ENCODE results near the gene MAPK8IP1.
"Not testable (repeated sequence)": the region's sequence is repeated elsewhere in the genome, so short reads cannot be mapped to it uniquely, and the experiment has no call there.

MAPK8IP1 gene

DNA sequence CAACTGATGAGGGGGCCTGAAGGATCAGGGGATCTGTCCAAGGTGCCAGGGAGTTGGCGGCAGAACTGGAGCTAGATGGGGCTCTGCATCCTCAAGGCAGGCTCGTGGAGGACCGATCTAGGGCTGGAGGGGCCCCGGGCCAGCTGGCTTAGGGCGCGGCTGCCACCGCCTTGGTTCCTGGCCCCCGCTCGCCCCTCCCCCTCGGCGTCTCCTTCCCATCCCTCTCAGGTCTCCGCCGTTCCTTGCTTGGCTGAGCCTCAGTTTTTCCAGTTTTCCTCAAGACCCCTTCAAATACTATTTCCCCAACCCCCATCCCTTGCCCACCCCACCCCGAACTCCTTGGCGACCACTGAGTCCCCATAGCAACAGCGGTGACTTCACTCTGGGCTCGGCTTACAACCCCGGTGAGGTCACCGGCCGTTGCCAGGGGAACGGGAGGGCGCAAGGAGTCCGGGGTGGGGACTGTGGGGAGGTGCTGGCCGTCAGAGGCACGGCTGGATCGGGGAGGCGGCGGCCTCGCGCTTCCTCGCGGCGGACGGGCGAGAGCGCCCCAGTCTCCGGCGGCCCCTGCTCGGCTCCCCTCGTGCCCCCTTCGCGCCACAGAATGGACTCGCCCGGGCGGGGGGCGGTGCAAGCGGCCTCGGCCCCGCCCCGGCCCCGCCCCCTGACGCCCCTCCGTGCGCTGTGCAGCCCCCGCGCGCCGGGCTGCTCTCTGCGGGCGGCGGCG is 14.2 kb downstream of the MAPK8IP1 start:
- DNase-seq, result peak; percentile 82 to 89
- peaks cover 0 to 17% of the 10 kb centered on the region in 2 donors for H3K27me3 ChIP-seq
- TF ChIP-seq, protein P1, sequence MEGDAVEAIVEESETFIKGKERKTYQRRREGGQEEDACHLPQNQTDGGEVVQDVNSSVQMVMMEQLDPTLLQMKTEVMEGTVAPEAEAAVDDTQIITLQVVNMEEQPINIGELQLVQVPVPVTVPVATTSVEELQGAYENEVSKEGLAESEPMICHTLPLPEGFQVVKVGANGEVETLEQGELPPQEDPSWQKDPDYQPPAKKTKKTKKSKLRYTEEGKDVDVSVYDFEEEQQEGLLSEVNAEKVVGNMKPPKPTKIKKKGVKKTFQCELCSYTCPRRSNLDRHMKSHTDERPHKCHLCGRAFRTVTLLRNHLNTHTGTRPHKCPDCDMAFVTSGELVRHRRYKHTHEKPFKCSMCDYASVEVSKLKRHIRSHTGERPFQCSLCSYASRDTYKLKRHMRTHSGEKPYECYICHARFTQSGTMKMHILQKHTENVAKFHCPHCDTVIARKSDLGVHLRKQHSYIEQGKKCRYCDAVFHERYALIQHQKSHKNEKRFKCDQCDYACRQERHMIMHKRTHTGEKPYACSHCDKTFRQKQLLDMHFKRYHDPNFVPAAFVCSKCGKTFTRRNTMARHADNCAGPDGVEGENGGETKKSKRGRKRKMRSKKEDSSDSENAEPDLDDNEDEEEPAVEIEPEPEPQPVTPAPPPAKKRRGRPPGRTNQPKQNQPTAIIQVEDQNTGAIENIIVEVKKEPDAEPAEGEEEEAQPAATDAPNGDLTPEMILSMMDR (IDR thresholded peaks at IDR 0.05), result no peak
- no peaks in the 10 kb centered on the region for H3K9me3 ChIP-seq
- peak overlapping the region; percentile 57 to 62 for H3K27ac ChIP-seq
- intact Hi-C loops (cut with DNase I; ENCODE audit: low total_unique reads), result no loop called here
- H3K36me3 ChIP-seq, result peaks cover 0 to 26% (median 0%) of the 10 kb centered on the region in 3 donors
- peaks cover 0 to 21% (median 21%) of the 10 kb centered on the region in 4 donors for H3K4me1 ChIP-seq
- H3K4me3 ChIP-seq, result peak overlapping the region; percentile 53 to 77

DNA sequence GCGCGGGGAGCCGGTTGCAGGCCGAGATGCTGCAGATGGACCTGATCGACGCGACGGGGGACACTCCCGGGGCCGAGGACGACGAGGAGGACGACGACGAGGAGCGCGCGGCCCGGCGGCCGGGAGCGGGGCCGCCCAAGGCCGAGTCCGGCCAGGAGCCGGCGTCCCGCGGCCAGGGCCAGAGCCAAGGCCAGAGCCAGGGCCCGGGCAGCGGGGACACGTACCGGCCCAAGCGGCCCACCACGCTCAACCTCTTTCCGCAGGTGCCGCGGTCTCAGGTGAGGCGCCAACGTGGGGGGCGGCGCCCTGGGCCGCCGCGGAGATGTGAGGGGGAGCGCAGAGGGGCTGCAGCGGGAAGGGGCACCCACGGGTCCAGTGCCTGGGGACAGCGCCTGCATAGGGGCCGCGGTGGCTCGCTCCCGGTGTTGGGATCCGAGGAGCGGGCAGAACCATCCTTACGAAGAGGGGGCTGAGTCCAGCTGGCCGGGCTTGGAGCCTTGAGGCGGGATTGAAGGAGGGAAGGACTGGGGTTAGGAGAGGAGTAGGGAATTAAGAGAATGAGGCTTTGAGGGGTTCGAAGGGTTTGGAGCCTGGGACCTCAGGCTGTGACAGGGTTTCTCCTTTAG is 14.8 kb downstream of the MAPK8IP1 start:
- intact Hi-C loops (cut with DNase I; ENCODE audit: low total_unique reads), result not testable (repeated sequence)
- H3K27me3 ChIP-seq, result peaks cover 0 to 12% of the 10 kb centered on the region in 2 donors

DNA sequence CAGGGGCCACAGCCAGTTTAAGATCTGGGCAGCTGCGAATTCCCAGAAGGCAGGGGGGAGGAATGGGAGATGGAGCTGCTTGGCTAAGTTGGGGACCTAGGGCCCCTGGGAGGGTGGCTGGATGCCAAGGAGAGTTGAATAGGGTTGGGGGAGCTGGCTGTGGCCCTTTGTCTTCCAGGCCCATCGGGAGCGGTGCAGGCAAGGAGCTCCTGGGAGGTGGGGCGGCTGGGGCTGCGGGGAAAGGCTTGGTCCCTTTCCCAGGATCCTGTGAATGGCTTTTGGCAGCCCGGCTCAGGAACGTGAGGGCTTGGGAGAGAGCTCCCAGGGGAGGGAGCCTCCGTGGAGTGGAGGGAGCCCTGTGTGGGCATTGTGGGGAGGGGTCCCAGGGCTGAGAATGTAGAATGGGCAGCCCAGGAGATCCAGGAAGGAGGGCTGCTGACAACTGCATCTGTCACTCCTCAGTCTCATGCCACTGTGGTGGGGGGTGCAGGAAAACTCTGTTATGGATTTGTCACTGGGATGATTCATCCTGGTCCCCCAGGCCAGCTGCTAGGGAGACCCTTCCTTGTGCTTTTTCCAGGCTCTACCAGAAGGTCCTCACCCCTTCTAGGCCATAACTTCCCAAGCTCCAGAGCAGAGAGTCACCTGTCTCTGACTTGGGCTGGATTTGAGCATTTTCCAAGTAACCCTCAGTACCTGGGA is 15.6 kb downstream of the MAPK8IP1 start:
- H3K4me3 ChIP-seq, result peak overlapping the region; percentile 53 to 77
- intact Hi-C loops (cut with DNase I; ENCODE audit: low total_unique reads), result no loop called here

More for the DNA sequence above, 14.8 kb downstream of the MAPK8IP1 start:
- not testable (repeated sequence) for H3K9me3 ChIP-seq, DNase-seq
- H3K27ac ChIP-seq, result peak overlapping the region; percentile 57 to 62
- H3K4me3 ChIP-seq, result peak overlapping the region; percentile 53 to 77
- peaks cover 0 to 21% (median 21%) of the 10 kb centered on the region in 4 donors for H3K4me1 ChIP-seq
- peaks cover 0 to 32% (median 0%) of the 10 kb centered on the region in 3 donors for H3K36me3 ChIP-seq

DNA sequence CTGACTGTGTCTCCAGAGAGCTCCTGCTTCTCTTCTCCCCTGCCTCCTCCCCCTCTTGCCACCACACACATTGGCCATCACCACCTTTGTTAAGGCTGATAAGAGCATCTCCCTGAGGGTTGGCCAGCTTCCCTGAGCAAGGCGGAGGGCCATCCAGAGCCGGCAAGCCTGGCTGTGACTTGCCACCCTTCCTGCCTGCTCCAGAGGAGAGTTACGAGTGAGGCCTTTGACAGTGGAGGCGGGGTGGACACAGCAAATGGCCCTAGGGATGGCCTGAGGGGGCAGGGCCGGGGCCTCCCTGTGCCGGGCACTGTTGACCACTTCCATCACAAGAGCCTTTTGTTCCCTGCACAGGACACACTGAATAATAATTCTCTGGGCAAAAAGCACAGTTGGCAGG is 16.2 kb downstream of the MAPK8IP1 start:
- Histone ChIP-seq H3K27me3 (peaks cover 0 to 2% of the 10 kb centered on the region in 2 donors), H3K4me1 (peaks cover 0 to 21% (median 21%) of the 10 kb centered on the region in 4 donors), H3K4me3 (no peak overlapping the region), H3K9me3 (no peaks in the 10 kb centered on the region), H3K27ac (no peak overlapping the region), H3K36me3 (peaks cover 0 to 34% (median 0%) of the 10 kb centered on the region in 3 donors)
- intact Hi-C loops (cut with DNase I; ENCODE audit: low total_unique reads), result no loop called here
- DNase-seq, result no peak
- TF ChIP-seq, protein P1 (IDR thresholded peaks at IDR 0.05), result no peak

More for the DNA sequence above, 15.6 kb downstream of the MAPK8IP1 start:
- TF ChIP-seq, protein P1 (IDR thresholded peaks at IDR 0.05), result no peak
- H3K4me1 ChIP-seq, result peaks cover 0 to 21% (median 21%) of the 10 kb centered on the region in 4 donors
- H3K9me3 ChIP-seq, result no peaks in the 10 kb centered on the region
- H3K27ac ChIP-seq, result peak overlapping the region; percentile 45 to 57
- no peak for DNase-seq
- H3K27me3 ChIP-seq, result peaks cover 0 to 7% of the 10 kb centered on the region in 2 donors
- peaks cover 0 to 34% (median 0%) of the 10 kb centered on the region in 3 donors for H3K36me3 ChIP-seq

DNA sequence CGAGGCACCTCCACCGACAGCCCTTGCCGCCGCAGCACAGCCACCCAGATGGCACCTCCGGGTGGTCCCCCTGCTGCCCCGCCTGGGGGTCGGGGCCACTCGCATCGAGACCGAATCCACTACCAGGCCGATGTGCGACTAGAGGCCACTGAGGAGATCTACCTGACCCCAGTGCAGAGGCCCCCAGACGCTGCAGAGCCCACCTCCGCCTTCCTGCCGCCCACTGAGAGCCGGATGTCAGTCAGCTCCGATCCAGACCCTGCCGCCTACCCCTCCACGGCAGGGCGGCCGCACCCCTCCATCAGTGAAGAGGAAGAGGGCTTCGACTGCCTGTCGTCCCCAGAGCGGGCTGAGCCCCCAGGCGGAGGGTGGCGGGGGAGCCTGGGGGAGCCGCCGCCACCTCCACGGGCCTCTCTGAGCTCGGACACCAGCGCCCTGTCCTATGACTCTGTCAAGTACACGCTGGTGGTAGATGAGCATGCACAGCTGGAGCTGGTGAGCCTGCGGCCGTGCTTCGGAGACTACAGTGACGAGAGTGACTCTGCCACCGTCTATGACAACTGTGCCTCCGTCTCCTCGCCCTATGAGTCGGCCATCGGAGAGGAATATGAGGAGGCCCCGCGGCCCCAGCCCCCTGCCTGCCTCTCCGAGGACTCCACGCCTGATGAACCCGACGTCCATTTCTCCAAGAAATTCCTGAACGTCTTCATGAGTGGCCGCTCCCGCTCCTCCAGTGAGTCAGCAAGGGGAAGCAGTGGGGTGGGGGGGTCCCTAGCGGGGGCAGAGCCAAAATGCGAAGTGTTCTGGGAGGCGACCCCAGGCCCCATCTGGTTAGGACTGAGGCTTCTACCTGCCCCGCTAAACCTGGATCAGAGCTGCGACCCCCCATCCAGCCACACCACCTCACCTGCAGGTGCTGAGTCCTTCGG is 17.3 kb downstream of the MAPK8IP1 start:
- no peaks in the 10 kb centered on the region for H3K27me3 ChIP-seq
- TF ChIP-seq, protein P1 (IDR thresholded peaks at IDR 0.05), result no peak
- H3K27ac ChIP-seq, result no peak overlapping the region
- no peaks in the 10 kb centered on the region for H3K9me3 ChIP-seq
- peaks cover 0 to 21% (median 21%) of the 10 kb centered on the region in 4 donors for H3K4me1 ChIP-seq
- peaks cover 0 to 34% (median 0%) of the 10 kb centered on the region in 3 donors for H3K36me3 ChIP-seq
- no peak overlapping the region for H3K4me3 ChIP-seq
- DNase-seq, result no peak
- intact Hi-C loops (cut with DNase I; ENCODE audit: low total_unique reads), result no loop called here

All from tibial artery (tissue), 4 donors.